ENCODE measurements around the gene CLECL1.

The CLECL1 gene

GRCh38 chr12:9762369-9762768 lies 29.5 kb upstream of the CLECL1 start:
- DNase-seq (ENCODE audit: low read depth in 2 of 2): no peak
- TF ChIP-seq CTCF (IDR thresholded peaks at IDR 0.05; ENCODE audit: low read depth, low read length): no peak
- H3K4me3 ChIP-seq (replicated peaks in 1 of 2; ENCODE audit: low read depth in 2 of 2, low read length in 2 of 2): no peak overlapping the region

- H3K4me3 ChIP-seq (replicated peaks in 1 of 2; ENCODE audit: low read depth in 2 of 2, low read length in 2 of 2): no peak overlapping the region
- DNase-seq (ENCODE audit: low read depth in 2 of 2): no peak
- TF ChIP-seq CTCF (IDR thresholded peaks at IDR 0.05; ENCODE audit: low read depth, low read length): no peak
Observed at GRCh38 chr12:9761419-9761781, 28.5 kb upstream of the CLECL1 start.

GRCh38 chr12:9760699-9761418 lies 28.0 kb upstream of the CLECL1 start, which contains the start of gene CD69:
CD69 (minus strand) TSS chr12:9760901; CDS start chr12:9760820, 81 bp downstream.
- no peak for DNase-seq (ENCODE audit: low read depth in 2 of 2)
- TF ChIP-seq CTCF (IDR thresholded peaks at IDR 0.05; ENCODE audit: low read depth, low read length): no peak
- no peak within 1 kb of the TSS for H3K4me3 ChIP-seq (replicated peaks in 1 of 2; ENCODE audit: low read depth in 2 of 2, low read length in 2 of 2)

DNA sequence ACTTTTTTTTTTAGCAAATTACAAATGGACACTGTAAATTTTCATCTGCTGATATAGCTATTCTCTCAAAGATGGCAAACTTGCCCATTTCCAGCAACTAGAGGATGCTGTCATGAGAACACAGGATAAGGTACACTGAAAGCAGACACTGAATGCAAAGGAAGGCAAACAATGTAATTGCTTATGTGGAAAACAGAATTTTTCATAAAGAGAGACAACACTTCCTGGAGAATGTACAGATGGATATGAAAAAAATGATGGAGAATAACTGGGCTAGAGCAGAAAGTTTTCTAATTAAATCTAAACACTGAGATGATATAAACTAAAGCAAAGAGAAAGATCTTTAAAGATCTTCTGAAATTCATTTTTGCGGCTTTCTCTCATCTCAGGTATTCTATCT lies 27.2 kb upstream of the CLECL1 start:
- no peak for DNase-seq (ENCODE audit: low read depth in 2 of 2)
- no peak overlapping the region for H3K4me3 ChIP-seq (replicated peaks in 1 of 2; ENCODE audit: low read depth in 2 of 2, low read length in 2 of 2)
- no peak for TF ChIP-seq CTCF (IDR thresholded peaks at IDR 0.05; ENCODE audit: low read depth, low read length)

DNA sequence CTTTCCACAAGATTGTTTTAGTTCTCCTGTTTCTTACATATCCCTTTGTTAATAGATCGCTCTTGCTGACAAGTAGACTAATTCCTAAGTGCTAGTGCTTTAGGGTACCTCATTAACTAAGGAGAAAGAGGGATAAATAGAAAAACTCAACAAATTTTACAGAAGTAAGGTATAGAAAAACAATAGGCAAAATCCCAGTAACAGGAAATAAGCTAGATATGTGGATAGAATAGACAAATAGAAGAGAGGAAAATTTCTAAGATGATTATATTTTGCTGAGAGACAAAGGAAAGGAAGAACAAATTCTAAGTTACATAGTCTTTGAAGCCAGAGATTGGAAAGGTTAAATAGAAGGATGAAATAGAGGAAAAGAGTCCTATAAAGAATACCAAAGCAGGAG lies 26.8 kb upstream of the CLECL1 start:
- H3K4me3 ChIP-seq (replicated peaks in 1 of 2; ENCODE audit: low read depth in 2 of 2, low read length in 2 of 2): no peak overlapping the region
- TF ChIP-seq CTCF (IDR thresholded peaks at IDR 0.05; ENCODE audit: low read depth, low read length): no peak
- no peak for DNase-seq (ENCODE audit: low read depth in 2 of 2)

DNA sequence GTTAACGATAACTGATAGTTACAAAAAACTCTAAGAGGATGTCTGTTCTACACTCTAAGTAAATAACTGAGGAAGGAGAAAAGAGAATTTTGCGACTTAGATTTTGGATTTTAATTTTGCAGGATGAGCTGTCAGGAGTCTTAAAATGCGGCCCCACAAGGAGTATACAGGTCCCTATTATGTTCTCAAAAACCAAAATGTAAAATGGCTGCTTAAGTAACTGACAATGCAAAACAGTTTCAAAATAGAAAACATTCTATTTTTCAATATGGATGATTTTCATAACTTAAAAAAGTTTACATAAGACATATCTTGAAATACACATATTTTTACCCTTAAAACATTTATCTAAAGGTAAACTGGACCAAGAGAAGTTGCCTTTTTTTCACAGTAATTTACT lies 25.2 kb upstream of the CLECL1 start:
- H3K4me3 ChIP-seq (replicated peaks in 1 of 2; ENCODE audit: low read depth in 2 of 2, low read length in 2 of 2): no peak overlapping the region
- TF ChIP-seq CTCF (IDR thresholded peaks at IDR 0.05; ENCODE audit: low read depth, low read length): no peak
- no peak for DNase-seq (ENCODE audit: low read depth in 2 of 2)
